Neural cell (in vitro differentiated cells): ENCODE measurements around the gene SKIC2. TPM values are rescaled to one million over a fixed set of nuclear protein-coding genes. Genes with fewer than 3 reads are reported as not detected.
"Not testable (repeated sequence)": the region's sequence is repeated elsewhere in the genome, so short reads cannot be mapped to it uniquely, and the experiment has no call there.

Experiments
- H2AFZ ChIP-seq: fragments of 200-600, 300-800 bp; sonication (generic), shearing (Covaris generic); 2 replicates; pipeline ENCODE4 v1.6.0; 2014; ENCODE audit warnings: low read depth, mild to moderate bottlenecking, antibody characterized with exemption, low read length, moderate library complexity
- H3F3A ChIP-seq: fragments of 200-600 bp; shearing (Covaris generic); 2 replicates; pipeline ENCODE4 v1.6.1; 2016; ENCODE audit warnings: mild to moderate bottlenecking, moderate library complexity, mixed read lengths, antibody characterized with exemption, low read length; ENCODE audit not compliant: insufficient read depth, poor library complexity, severe bottlenecking
- H3K27ac ChIP-seq: fragments of 200-600, 300-800 bp; sonication (generic), shearing (Covaris generic); 2 replicates; pipeline ENCODE4 v1.5.1; 2014; ENCODE audit warnings: mild to moderate bottlenecking, low read length, moderate library complexity
- H3K27me3 ChIP-seq: fragments of 300-800, 200-600 bp; sonication (generic), shearing (Covaris generic); 2 replicates; pipeline ENCODE4 v1.6.0; 2014; ENCODE audit warnings: mild to moderate bottlenecking, low read depth, low read length, moderate library complexity; ENCODE audit not compliant: insufficient read depth
- H3K36me3 ChIP-seq: fragments of 300-800, 200-600 bp; sonication (generic), shearing (Covaris generic); 2 replicates; pipeline ENCODE4 v1.5.1; 2014; ENCODE audit warnings: mild to moderate bottlenecking, antibody characterized with exemption, low read length, moderate library complexity; ENCODE audit not compliant: insufficient read depth
- H3K4me2 ChIP-seq: fragments of 300-800, 200-600 bp; sonication (generic), shearing (Covaris generic); 2 replicates; pipeline ENCODE4 v1.6.0; 2014; ENCODE audit warnings: mild to moderate bottlenecking, low read length
- H3K4me3 ChIP-seq: fragments of 300-800, 200-600 bp; sonication (generic), shearing (Covaris generic); 2 replicates; pipeline ENCODE4 v1.5.1; 2014; ENCODE audit warnings: mild to moderate bottlenecking, low read length, moderate library complexity
- H3K79me2 ChIP-seq: fragments of 200-600 bp; shearing (Covaris generic); replicated peaks from 2 replicates; pipeline ENCODE4 v1.6.0; 2014; ENCODE audit warnings: mild to moderate bottlenecking, low read length, moderate library complexity; ENCODE audit not compliant: insufficient read depth
- H3K9ac ChIP-seq: fragments of 300-800, 200-600 bp; sonication (generic), shearing (Covaris generic); 2 replicates; pipeline ENCODE4 v1.6.1; 2016; ENCODE audit warnings: mild to moderate bottlenecking, low read length, mixed read lengths
- H3K9me2 ChIP-seq: fragments of 200-600 bp; shearing (Covaris generic); 2 replicates; pipeline ENCODE4 v1.6.1; 2016; ENCODE audit warnings: mild to moderate bottlenecking, low read length, mixed read lengths; ENCODE audit not compliant: insufficient read depth
- H3K9me3 ChIP-seq: fragments of 200-600, 300-800 bp; sonication (generic), shearing (Covaris generic); 2 replicates; pipeline ENCODE4 v1.6.1; 2016; ENCODE audit warnings: mild to moderate bottlenecking, mixed run types, low read length, moderate library complexity, mixed read lengths
- H4K20me1 ChIP-seq: fragments of 200-600 bp; shearing (Covaris generic); 2 replicates; pipeline ENCODE4 v1.6.1; 2016; ENCODE audit warnings: mild to moderate bottlenecking, mixed run types; ENCODE audit not compliant: insufficient read depth
- EP300 ChIP-seq: fragments of 450-650 bp; conservative IDR thresholded peaks from 2 replicates; pipeline ENCODE4 v1.6.1; 2014; ENCODE audit warnings: antibody characterized with exemption, mild to moderate bottlenecking, moderate library complexity; ENCODE audit not compliant: poor library complexity, severe bottlenecking
- EZH2 ChIP-seq: fragments of 200-600, 300-800 bp; shearing (Covaris generic), sonication (generic); IDR thresholded peaks from 2 replicates; pipeline ENCODE4 v1.6.1; 2014; ENCODE audit warnings: antibody characterized with exemption, low read length, borderline replicate concordance, mild to moderate bottlenecking; ENCODE audit not compliant: insufficient read depth, poor library complexity, severe bottlenecking
- MXI1 ChIP-seq: fragments of 450-650 bp; conservative IDR thresholded peaks from 2 replicates; pipeline ENCODE4 v1.6.1; 2014; ENCODE audit warnings: antibody characterized with exemption, mild to moderate bottlenecking; ENCODE audit not compliant: poor library complexity, severe bottlenecking
- POLR2AphosphoS5 ChIP-seq: IDR thresholded peaks from 2 replicates; pipeline ENCODE4 v1.6.1; 2012
- REST ChIP-seq: IDR thresholded peaks from 2 replicates; pipeline ENCODE4 v1.6.1; 2012; ENCODE audit warnings: borderline replicate concordance
- SMC3 ChIP-seq: fragments of 450-650 bp; conservative IDR thresholded peaks from 2 replicates; pipeline ENCODE4 v1.6.1; 2014; ENCODE audit warnings: antibody characterized with exemption, mild to moderate bottlenecking, moderate library complexity; ENCODE audit not compliant: poor library complexity
- TAF1 ChIP-seq: IDR thresholded peaks from 2 replicates; pipeline ENCODE4 v1.6.1; 2012; ENCODE audit warnings: low read depth
- polyA minus RNA-seq: library from RNA; depleted of rRNA, polyadenylated mRNA; stranded (reverse); fragments of >200 nt; gene quantifications from 2 replicates; pipeline ENCODE4 v1.2.3, GENCODE V29; 2014
- polyA plus RNA-seq: library from polyadenylated mRNA; depleted of rRNA; stranded (reverse); fragments of >200 nt; gene quantifications from 2 replicates; pipeline ENCODE4 v1.2.3, GENCODE V29; 2014
- TF ChIP-seq, protein P1 (sequence below): fragments of 450-650 bp; IDR thresholded peaks from 2 replicates; pipeline ENCODE4 v1.5.1; 2014; ENCODE audit warnings: antibody characterized with exemption, mild to moderate bottlenecking, moderate library complexity; ENCODE audit not compliant: poor library complexity, severe bottlenecking

SKIC2 gene
- 48.2 and 51.7 TPM in 2 replicates for polyA plus RNA-seq
- polyA minus RNA-seq = 45.5 and 46.0 TPM in 2 replicates

DNA sequence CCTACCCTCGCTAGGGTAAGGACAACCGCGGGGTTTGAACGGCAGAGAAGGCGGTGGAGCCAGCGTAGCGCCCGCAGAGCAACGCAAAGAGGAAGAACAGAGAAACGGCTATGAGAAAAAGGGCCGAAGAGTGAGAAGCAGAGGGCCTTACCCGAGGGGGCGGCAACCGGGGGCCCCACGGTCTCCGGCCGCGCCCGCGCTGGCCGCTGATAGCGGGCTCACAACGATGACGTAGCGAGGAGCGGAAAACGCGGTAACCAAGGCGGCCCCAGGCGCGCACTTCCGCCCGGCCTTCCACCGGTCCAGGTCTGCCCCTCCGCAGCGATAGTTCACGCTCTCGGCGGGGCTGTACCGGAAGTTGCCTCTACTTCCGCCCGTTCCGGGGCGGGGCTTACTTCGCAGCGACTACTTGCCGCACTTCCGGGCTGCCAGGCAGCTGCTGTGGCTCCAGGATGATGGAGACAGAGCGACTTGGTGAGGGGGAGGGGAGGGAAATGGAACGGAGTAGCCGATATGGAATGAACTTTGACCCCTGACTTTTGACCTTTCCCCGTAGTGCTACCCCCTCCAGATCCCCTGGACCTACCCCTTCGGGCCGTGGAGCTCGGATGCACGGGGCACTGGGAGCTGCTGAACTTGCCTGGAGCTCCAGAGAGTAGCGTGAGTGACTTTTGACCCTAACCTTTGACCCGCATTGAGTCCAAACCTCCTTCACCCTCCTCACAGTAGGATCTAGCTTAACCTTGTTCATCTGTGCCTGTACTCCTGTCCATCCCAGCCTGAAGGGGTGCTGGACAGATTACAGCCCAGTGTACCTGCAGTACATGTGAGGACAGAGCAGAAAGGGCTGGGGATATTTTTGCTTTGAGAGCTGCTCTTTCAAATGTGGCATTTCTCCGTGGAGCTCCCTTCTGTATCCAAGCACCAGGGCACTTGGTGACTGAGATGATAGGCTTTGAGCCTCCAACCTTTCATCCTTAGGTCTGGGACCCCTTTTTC is at the start of gene SKIC2, which contains the start of gene NELFE:
Gene SKIC2 (plus strand): TSS at position 435 of the 999 bp plus-strand sequence. CDS start 18 bp downstream, at position 453.
Gene NELFE (minus strand): TSS at position 231 of the 999 bp plus-strand sequence. CDS start 525 bp downstream, outside the sequence.
- Histone ChIP-seq H4K20me1 (no peaks in the 10 kb centered on the region), H3K4me2 (peak within 1 kb of the TSS; percentile 89), H3K27me3 (no peaks in the 10 kb centered on the region), H3K9me3 (no peaks in the 10 kb centered on the region), H3K36me3 (no peaks in the 10 kb centered on the region), H2AFZ (peak within 1 kb of the TSS; percentile 70), H3K9ac (peak within 1 kb of the TSS; percentile 94), H3K79me2 (peaks cover 24% of the 10 kb centered on the region), H3F3A (no peaks in the 10 kb centered on the region), H3K9me2 (no peaks in the 10 kb centered on the region), H3K4me3 (peak within 1 kb of the TSS; percentile 98), H3K27ac (peak within 1 kb of the TSS; percentile 83)
- no peak for TF ChIP-seq EZH2
- peak; percentile 67 for TF ChIP-seq TAF1
- peak; percentile 66 for TF ChIP-seq EP300
- TF ChIP-seq, protein P1, sequence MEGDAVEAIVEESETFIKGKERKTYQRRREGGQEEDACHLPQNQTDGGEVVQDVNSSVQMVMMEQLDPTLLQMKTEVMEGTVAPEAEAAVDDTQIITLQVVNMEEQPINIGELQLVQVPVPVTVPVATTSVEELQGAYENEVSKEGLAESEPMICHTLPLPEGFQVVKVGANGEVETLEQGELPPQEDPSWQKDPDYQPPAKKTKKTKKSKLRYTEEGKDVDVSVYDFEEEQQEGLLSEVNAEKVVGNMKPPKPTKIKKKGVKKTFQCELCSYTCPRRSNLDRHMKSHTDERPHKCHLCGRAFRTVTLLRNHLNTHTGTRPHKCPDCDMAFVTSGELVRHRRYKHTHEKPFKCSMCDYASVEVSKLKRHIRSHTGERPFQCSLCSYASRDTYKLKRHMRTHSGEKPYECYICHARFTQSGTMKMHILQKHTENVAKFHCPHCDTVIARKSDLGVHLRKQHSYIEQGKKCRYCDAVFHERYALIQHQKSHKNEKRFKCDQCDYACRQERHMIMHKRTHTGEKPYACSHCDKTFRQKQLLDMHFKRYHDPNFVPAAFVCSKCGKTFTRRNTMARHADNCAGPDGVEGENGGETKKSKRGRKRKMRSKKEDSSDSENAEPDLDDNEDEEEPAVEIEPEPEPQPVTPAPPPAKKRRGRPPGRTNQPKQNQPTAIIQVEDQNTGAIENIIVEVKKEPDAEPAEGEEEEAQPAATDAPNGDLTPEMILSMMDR = no peak
- peak; percentile 56 for TF ChIP-seq SMC3
- TF ChIP-seq REST = no peak
- TF ChIP-seq POLR2AphosphoS5 = peak; percentile 91
- peak; percentile 88 for TF ChIP-seq MXI1

DNA sequence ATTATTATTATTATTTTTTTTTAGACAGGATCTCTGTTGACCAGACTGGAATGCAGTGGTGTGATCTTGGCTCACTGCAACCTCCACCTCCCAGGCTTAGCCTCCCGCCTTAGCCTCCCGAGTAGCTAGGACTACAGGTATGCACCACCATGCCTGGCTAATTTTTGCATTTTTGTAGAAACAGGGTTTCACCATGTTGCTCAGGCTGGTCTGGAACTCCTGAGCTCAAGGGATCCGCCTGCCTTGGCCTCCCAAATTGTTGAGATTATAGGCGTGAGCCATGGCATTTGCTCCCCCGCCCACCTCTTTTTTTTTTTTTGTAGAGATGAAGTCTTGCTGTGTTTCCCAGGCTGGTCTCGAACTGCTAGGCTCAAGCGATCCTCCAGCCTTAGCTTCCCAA is 49.7 kb upstream of the SKIC2 start:
- H3K9ac ChIP-seq, H3K9me2 ChIP-seq, H3K9me3 ChIP-seq, H3K36me3 ChIP-seq, H4K20me1 ChIP-seq, H3K79me2 ChIP-seq, H3K27me3 ChIP-seq, H3K4me2 ChIP-seq, H2AFZ ChIP-seq, H3F3A ChIP-seq, H3K27ac ChIP-seq, H3K4me3 ChIP-seq: not testable (repeated sequence)
